Fibroblast of lung (primary cell): Measurements from ENCODE around the gene PGLYRP3. TPM values are rescaled to one million over a fixed set of nuclear protein-coding genes. Genes with fewer than 3 reads are reported as not detected.

Experiments
- DNase-seq, 2 donors: peaks; one replicate each; pipeline versions ENCODE4 v3.0.0 to v3.0.0-alpha.2; 2010; ENCODE audit warnings: low read depth in 2 of 2
- H2AFZ ChIP-seq: 2 replicates; pipeline ENCODE4 v1.5.1; 2012; ENCODE audit warnings: low read length, control low read depth, inconsistent platforms
- H3K27ac ChIP-seq: 2 replicates; pipeline ENCODE4 v1.5.1; 2011; ENCODE audit warnings: low read length, control low read depth; ENCODE audit not compliant: insufficient read depth
- H3K27me3 ChIP-seq: 2 replicates; pipeline ENCODE4 v1.5.1; 2011; ENCODE audit warnings: mild to moderate bottlenecking, low read length; ENCODE audit not compliant: control insufficient read depth, insufficient read depth
- H3K36me3 ChIP-seq: 2 replicates; pipeline ENCODE4 v1.5.1; 2011; ENCODE audit warnings: low read length; ENCODE audit not compliant: control insufficient read depth, insufficient read depth
- H3K4me1 ChIP-seq: 2 replicates; pipeline ENCODE4 v1.5.1; 2011; ENCODE audit warnings: low read length; ENCODE audit not compliant: control insufficient read depth, insufficient read depth; ENCODE audit errors: extremely low read depth
- H3K4me2 ChIP-seq: 2 replicates; pipeline ENCODE4 v1.5.1; 2011; ENCODE audit warnings: low read length, control low read depth; ENCODE audit not compliant: insufficient read depth; ENCODE audit errors: extremely low read depth
- H3K4me3 ChIP-seq, 4 experiments: fragments of 200-600 bp in 1 of 4; sonication (generic) in 1 of 4; replicated peaks in 1 of 4; 2 replicates each; pipeline ENCODE4 v1.5.1; 2011 to 2016; ENCODE audit warnings: low read length in 4 of 4, low read depth in 3 of 4, mild to moderate bottlenecking in 3 of 4, control low read depth in 2 of 4, inconsistent platforms in 1 of 4, mixed read lengths in 1 of 4; ENCODE audit not compliant: insufficient read depth in 1 of 4; ENCODE audit errors: control extremely low read depth in 1 of 4
- H3K79me2 ChIP-seq: 2 replicates; pipeline ENCODE4 v1.5.1; 2012; ENCODE audit warnings: mild to moderate bottlenecking, low read length, inconsistent platforms; ENCODE audit not compliant: control insufficient read depth, insufficient read depth
- H3K9ac ChIP-seq: 2 replicates; pipeline ENCODE4 v1.5.1; 2011; ENCODE audit warnings: mild to moderate bottlenecking, low read length, control low read depth; ENCODE audit not compliant: insufficient read depth
- H3K9me3 ChIP-seq: 2 replicates; pipeline ENCODE4 v1.5.1; 2012; ENCODE audit warnings: low read depth, low read length; ENCODE audit not compliant: control insufficient read depth, insufficient read depth
- H4K20me1 ChIP-seq: 2 replicates; pipeline ENCODE4 v1.5.1; 2011; ENCODE audit warnings: low read length; ENCODE audit not compliant: control insufficient read depth, insufficient read depth; ENCODE audit errors: extremely low read depth
- CTCF ChIP-seq, 2 donors: IDR thresholded peaks in 1 of 2; conservative IDR thresholded peaks in 1 of 2; 1 replicate in 1 of 2; 2 replicates in 1 of 2; pipeline ENCODE4 v1.5.1; 2011 to 2012; ENCODE audit warnings: low read length in 2 of 2, control low read depth in 1 of 2, inconsistent platforms in 1 of 2, low read depth in 1 of 2, mild to moderate bottlenecking in 1 of 2
- EZH2 ChIP-seq: IDR thresholded peaks from 2 replicates; pipeline ENCODE4 v1.5.1; 2012; ENCODE audit warnings: low read length, control low read depth, mild to moderate bottlenecking; ENCODE audit errors: missing control alignments
- polyA plus RNA-seq, 2 donors: library from polyadenylated mRNA; depleted of rRNA in 1 of 2; stranded (reverse) in 1 of 2; unstranded in 1 of 2; fragments of >200 nt; gene quantifications; 2 replicates each; pipeline ENCODE4 v1.2.1, GENCODE V29; 2011 to 2012; ENCODE audit warnings: missing spikeins in 1 of 2
- total RNA-seq: library from RNA; depleted of rRNA; stranded (reverse); fragments of >200 nt; gene quantifications from 2 replicates; pipeline ENCODE4 v1.2.1, GENCODE V29; 2014

Gene PGLYRP3
- total and polyA plus RNA-seq, 2 donors (not counting 1 experiment from before 2014, with no cell fraction given), result not detected

- Histone ChIP-seq H3K27me3 (peaks cover 2% of the 10 kb centered on the region), H2AFZ (no peak overlapping the region), H3K9ac (no peak overlapping the region), H3K79me2 (no peaks in the 10 kb centered on the region), H4K20me1 (no peaks in the 10 kb centered on the region), H3K4me1 (no peaks in the 10 kb centered on the region), H3K9me3 (no peaks in the 10 kb centered on the region), H3K27ac (no peak overlapping the region), H3K36me3 (no peaks in the 10 kb centered on the region), H3K4me2 (no peak overlapping the region), H3K4me3 (no peak overlapping the region)
- no peak for DNase-seq
- TF ChIP-seq EZH2 (no peak), CTCF (conservative IDR thresholded peaks at IDR 0.05 in 1 of 2, IDR thresholded peaks at IDR 0.05 in 1 of 2; ENCODE audit: low read depth in 1 of 2, low read length in 2 of 2) (no peak)
Measured at GRCh38 chr1:153305682-153306081, 7.1 kb downstream of the PGLYRP3 start.

DNA sequence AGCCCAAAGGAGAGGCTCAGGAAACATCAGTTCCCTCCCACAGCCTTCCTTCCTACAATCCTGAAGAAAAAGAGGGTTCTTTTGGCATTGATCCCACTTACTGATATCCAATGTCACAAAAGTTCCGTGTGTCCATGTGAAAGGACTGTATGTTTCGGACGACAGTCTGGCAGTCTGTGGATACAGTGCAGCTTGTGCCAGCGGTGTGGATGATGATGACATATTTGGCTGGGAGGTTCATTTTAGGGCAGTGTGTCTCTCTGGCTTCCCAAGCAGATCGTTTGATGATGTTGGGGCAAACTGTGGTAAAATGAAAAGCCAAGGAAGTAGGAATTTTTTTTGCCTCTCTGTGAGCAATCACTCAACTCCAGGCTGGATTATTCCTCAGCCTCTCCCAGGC is 10.4 kb downstream of the PGLYRP3 start:
- Histone ChIP-seq H3K36me3 (no peaks in the 10 kb centered on the region), H3K4me2 (no peak overlapping the region), H3K27ac (no peak overlapping the region), H3K27me3 (peaks cover 2% of the 10 kb centered on the region), H4K20me1 (no peaks in the 10 kb centered on the region), H3K4me1 (no peaks in the 10 kb centered on the region), H3K9me3 (no peaks in the 10 kb centered on the region), H3K4me3 (no peak overlapping the region), H2AFZ (no peak overlapping the region), H3K79me2 (no peaks in the 10 kb centered on the region), H3K9ac (no peak overlapping the region)
- TF ChIP-seq EZH2, result no peak
- DNase-seq, result no peak

- TF ChIP-seq CTCF (conservative IDR thresholded peaks at IDR 0.05 in 1 of 2, IDR thresholded peaks at IDR 0.05 in 1 of 2; ENCODE audit: low read depth in 1 of 2, low read length in 2 of 2) (no peak), EZH2 (no peak)
- H3K36me3 ChIP-seq, result no peaks in the 10 kb centered on the region
Measured at GRCh38 chr1:153293851-153294250, 18.9 kb downstream of the PGLYRP3 start.

GRCh38 chr1:153293480-153293775 is 19.3 kb downstream of the PGLYRP3 start:
- no peaks in the 10 kb centered on the region for H3K9me3 ChIP-seq
- no peaks in the 10 kb centered on the region for H3K79me2 ChIP-seq
- H3K4me1 ChIP-seq, result no peaks in the 10 kb centered on the region
- no peak overlapping the region for H3K9ac ChIP-seq
- H3K4me3 ChIP-seq, result no peak overlapping the region
- DNase-seq, result no peak
- no peak overlapping the region for H3K27ac ChIP-seq
- no peak overlapping the region for H2AFZ ChIP-seq
- no peak for TF ChIP-seq CTCF (conservative IDR thresholded peaks at IDR 0.05 in 1 of 2, IDR thresholded peaks at IDR 0.05 in 1 of 2; ENCODE audit: low read depth in 1 of 2, low read length in 2 of 2)
- no peak for TF ChIP-seq EZH2
- H3K36me3 ChIP-seq, result no peaks in the 10 kb centered on the region
- no peaks in the 10 kb centered on the region for H4K20me1 ChIP-seq
- no peaks in the 10 kb centered on the region for H3K27me3 ChIP-seq
- no peak overlapping the region for H3K4me2 ChIP-seq

More at GRCh38 chr1:153293851-153294250, 18.9 kb downstream of the PGLYRP3 start:
- no peaks in the 10 kb centered on the region for H3K9me3 ChIP-seq
- no peak overlapping the region for H3K4me3 ChIP-seq
- H3K27ac ChIP-seq, result no peak overlapping the region
- no peaks in the 10 kb centered on the region for H3K79me2 ChIP-seq
- H2AFZ ChIP-seq, result no peak overlapping the region
- H3K27me3 ChIP-seq, result no peaks in the 10 kb centered on the region
- no peak overlapping the region for H3K4me2 ChIP-seq
- no peaks in the 10 kb centered on the region for H3K4me1 ChIP-seq
- H4K20me1 ChIP-seq, result no peaks in the 10 kb centered on the region
- H3K9ac ChIP-seq, result no peak overlapping the region
- DNase-seq, result no peak
